Measurements from ENCODE around the gene SDF2L1.
"Not testable (repeated sequence)": the region's sequence is repeated elsewhere in the genome, so short reads cannot be mapped to it uniquely, and the experiment has no call there.

SDF2L1 gene

GRCh38 chr22:21665047-21665851 lies 23.1 kb downstream of the SDF2L1 start:
- DNase-seq = no peak

DNA sequence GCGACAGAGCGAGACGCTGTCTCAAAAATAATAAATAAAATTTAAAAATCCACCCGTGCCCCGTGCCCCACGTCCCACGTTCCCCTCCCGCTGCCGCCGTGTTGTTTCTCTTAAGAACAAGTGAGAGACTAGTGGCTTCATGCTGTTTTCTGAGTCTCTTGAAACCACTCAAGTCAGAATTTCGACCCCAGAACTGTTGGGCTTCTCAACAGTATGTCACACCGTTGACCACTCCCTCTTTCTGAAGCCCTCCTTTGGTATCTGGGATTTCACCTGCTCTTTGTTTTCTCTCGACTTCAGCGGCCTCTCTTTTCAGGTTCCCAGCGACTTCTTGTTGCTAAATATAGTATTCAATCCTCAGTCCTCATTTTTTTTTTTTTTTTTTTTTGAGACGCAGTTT lies 24.7 kb downstream of the SDF2L1 start:
- no peak for DNase-seq

DNA sequence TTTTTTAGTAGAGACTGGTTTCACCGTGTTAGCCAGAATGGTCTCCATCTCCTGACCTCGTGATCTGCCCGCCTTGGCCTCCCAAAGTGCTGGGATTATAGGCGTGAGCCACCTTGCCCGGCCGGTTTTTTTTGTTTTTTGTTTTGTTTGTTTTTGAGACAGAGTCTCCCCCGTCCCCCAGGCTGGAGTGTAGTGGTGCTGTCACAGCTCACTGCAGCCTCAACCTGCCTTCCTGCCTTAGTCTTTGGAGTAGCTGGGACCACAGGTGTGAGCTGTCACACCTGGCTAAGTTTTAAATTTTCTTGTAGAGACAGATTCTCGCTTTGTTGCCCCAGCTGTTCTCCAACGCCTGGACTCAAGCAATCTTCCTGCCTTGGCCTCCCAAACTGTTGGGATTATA lies 26.9 kb downstream of the SDF2L1 start:
- no peak for DNase-seq

- DNase-seq = no peak
These were observed 30.1 kb downstream of the SDF2L1 start for GRCh38 chr22:21672107-21672629.

DNA sequence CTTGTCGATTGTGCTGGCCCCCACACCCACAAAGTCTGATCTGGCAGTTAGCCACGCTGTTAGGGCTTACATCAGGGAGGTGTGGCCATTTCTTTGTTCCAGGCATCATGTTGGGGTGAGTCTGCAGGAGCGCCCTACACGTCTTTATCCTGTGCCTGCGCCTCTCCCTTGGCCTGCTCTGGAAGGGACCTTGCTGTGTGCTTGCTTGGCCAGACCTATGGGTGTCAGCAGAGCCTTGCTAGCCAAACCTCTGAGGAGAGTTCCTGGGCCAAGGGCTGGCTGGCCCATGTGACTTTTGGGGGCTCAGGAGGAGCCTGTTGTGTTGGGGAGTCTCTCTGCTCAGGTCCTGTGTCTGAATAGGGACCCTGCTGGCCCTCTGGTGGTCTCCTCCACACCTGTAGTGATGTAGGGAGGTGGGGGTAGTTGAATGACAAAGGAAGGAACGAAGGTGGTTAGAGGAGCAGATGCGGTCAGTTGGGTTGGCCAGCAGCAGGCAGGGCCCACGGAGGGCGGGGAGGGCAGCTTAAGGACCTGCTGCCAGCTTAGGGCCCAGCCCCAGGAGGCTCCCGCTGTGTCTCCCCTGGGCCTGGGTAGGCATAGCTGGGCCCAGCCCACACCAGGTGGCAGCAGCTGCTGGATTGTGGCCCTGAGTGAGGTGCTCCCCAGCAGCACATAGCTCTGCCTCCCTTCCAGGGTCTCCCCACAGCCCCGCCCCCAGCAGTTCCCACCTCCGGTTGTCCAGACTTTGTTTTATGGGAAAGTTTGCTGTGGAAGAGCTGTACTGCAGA lies 31.6 kb downstream of the SDF2L1 start:
- DNase-seq = no peak

GRCh38 chr22:21674638-21675245 lies 32.6 kb downstream of the SDF2L1 start:
- DNase-seq = no peak

DNA sequence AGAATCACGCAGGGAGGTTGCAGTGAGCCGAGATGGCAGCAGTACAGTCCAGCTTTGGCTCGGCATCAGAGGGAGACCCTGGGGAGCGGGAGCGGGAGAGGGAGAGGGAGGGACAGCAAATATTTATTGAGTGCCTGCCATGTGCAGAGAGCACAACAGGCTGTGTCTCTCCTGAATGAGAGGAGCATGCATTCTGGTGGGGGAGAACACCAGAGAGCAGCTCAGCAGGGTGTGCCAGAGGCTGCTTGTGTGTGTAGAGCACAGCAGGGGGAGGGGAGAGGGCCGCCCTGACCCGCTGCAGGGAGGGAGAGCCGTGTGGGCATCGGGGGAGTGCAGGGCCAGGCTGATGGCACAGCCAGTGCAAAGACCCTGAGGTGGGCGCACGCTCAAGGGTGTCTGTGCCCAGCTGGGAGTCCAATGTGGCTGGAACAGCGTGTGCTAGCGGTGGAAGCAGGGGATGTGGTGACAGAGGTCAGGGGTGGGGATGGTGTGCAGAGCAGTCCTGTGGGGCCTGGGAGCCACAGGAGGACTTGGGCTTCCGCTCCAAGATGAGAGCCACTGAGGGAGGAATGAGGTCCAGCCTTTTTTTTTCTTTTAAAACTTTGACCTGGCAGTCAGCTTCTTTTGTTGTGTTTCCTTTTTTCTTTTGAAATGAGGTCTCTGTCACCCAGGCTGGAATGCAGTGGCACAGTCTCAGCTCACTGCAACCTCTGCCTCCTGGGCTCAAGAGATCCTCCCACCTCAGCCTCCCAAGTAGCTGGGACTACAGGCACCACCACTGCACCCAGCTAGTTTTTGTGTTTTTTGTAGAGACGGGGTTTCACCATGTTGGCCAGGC lies 35.7 kb downstream of the SDF2L1 start:
- DNase-seq = no peak

DNA sequence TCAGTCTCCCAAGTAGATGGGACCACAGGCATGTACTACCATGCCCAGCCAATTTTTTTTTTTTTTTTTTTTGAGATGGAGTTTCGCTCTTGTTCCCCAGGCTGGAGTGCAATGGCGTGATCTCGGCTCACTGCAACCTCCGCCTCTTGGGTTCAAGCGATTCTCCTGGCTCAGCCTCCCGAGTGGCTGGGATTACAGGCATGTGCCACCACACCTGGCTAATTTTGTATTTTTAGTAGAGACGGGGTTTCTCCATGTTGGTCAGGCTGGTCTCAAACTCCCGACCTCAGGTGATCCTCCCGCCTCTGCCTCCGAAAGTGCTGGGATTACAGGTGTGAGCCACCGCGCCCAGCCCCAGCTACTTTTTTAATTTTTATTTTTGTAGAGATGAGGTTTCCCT lies 36.7 kb downstream of the SDF2L1 start:
- not testable (repeated sequence) for DNase-seq

GRCh38 chr22:21679383-21679782 lies 37.3 kb downstream of the SDF2L1 start:
- no peak for DNase-seq

- DNase-seq = no peak
These were observed 38.9 kb downstream of the SDF2L1 start for GRCh38 chr22:21680830-21681565.

DNA sequence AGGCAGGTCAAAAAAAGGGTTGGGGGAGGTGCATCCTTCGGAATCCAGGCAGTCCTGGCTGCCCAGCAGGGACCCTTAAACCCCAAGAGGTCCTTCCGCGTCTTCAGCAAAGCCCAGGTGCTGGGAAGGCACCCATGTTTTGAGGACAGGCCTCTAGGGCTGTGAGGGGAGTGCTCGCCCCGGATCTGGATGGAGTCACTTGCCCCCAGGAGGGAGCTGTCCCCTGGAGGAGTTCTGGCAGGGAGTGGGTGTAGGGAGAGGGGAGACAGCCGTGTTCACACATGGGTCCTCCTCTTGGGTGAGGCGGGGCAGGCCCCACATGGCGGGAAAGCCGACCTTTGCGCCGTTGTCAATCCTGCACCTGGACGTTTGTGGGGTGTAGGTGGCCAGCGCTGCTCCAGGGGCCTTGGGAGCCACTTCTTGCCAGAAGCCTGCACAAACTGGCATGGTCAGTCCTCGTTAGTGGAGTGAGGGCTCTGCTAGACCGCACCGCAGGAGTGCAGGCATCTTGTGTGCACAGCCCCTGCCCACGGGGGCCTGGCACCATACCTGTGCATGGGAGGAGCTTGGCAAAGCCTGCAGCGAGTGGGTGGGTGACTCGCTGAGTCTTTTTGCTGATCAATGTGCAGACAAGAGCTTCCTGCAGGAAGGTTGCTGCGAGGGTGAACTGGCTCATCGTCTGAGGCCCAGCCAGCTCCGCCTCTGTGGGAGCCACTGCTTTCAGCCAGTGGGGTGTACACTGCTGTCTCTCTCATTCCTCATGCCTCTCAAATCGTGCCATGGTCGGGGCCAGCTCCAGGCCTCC lies 39.7 kb downstream of the SDF2L1 start:
- no peak for DNase-seq

- DNase-seq = no peak
These were observed 40.5 kb downstream of the SDF2L1 start for GRCh38 chr22:21682385-21683175.

DNA sequence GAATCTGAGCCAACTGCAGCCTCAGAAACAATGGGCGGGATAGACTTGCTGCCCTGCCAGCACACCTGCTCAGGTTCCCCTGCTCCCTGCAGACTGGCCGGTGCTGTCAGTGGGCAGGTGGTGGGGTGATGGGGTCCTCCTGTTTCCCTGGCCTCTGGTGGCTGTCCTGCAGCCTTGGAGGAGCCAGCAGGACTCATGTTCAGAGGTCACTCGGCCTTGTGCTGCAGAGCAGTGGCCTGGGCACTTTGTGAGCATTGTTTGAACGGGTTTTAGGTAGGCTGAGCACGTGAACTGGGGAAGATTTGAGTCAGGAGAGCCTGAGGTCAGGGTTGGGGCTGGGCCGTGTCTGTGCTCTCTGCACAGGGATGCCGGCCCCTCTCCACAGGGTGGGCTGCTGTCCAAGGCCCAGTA lies 41.3 kb downstream of the SDF2L1 start:
- DNase-seq = no peak

DNA sequence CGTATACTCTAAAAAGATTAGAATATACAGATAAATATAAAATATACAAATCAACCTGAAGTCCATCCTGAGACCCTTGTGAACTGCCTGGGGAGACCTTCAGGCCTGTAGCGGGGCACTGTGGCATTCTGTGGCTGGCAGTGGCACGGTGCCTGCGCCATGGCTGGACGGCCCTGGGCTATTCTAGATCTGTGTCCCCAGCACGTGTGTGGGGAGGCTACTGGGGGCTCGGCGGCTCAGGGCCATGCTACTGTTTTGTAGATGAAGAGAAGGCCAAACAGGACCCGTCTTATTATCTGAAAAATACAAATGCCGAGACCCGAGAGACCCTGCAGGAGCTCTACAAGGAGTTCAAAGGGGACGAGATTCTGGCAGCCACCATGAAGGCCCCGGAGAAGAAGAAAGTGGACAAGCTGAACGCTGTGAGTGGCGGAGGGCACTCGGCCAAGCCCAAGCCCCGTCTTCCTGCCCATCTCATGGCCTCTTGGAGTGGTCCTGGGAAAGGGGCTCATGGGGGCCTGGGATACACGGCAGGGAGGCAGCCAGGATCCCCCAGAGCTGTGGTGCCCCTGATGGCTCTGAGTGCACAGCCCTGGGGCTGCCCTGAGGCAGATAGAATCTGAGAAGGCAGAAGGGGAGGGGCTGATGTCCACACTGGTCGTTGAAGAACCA lies 42.5 kb downstream of the SDF2L1 start:
- no peak for DNase-seq

DNA sequence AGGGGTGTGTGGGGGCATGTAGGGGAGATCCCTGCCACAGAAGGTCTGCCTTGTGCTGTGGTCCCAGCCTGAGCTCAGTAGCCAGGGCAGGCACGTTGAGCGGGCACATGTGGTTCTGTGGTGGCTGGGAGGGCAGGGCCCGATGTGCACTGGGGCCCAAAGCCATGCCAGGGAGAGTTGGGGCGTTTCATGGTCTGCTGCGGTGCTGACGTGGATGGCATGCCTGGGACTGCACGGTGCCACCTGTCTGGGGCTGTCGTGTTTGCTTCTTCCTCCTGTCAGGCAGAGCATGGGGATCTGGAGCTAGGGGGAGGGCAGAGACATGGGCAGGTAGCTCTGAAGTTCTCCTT lies 43.0 kb downstream of the SDF2L1 start:
- DNase-seq = no peak

- no peak for DNase-seq
These were observed 44.1 kb downstream of the SDF2L1 start for GRCh38 chr22:21686193-21686608.

- DNase-seq = no peak
These were observed 44.7 kb downstream of the SDF2L1 start for GRCh38 chr22:21686634-21687393.

- no peak for DNase-seq
These were observed 45.7 kb downstream of the SDF2L1 start for GRCh38 chr22:21687685-21688259.

GRCh38 chr22:21688341-21688705 lies 46.2 kb downstream of the SDF2L1 start:
- DNase-seq = no peak

Data from NCI-H1048 (cell line).